Left ventricle myocardium inferior (tissue), 1 donor: ENCODE data around the gene TEAD1. TPM values are rescaled to one million over a fixed set of nuclear protein-coding genes. Genes with fewer than 3 reads are reported as not detected.

ENCODE experiments used
- DNase-seq: peaks from one replicate; pipeline ENCODE4 v3.0.0-alpha.2; 2020
- H3K27ac ChIP-seq: fragments of 200-600 bp; replicated peaks from 2 replicates; pipeline ENCODE4 v1.8.0; 2021
- H3K27me3 ChIP-seq: fragments of 200-600 bp; 2 replicates; pipeline ENCODE4 v1.8.0; 2021; ENCODE audit warnings: low read depth
- H3K36me3 ChIP-seq: fragments of 200-600 bp; 2 replicates; pipeline ENCODE4 v1.8.0; 2021
- H3K4me1 ChIP-seq: fragments of 200-600 bp; 2 replicates; pipeline ENCODE4 v1.8.0; 2021
- H3K4me3 ChIP-seq: fragments of 200-600 bp; 2 replicates; pipeline ENCODE4 v1.8.0; 2021; ENCODE audit warnings: mild to moderate bottlenecking, moderate library complexity
- H3K9me3 ChIP-seq: fragments of 200-600 bp; replicated peaks from 2 replicates; pipeline ENCODE4 v1.8.0; 2021
- CTCF ChIP-seq: fragments of 200-600 bp; IDR thresholded peaks from 2 replicates; pipeline ENCODE4 v1.8.0; 2021; ENCODE audit warnings: antibody characterized with exemption, mild to moderate bottlenecking, borderline replicate concordance
- intact Hi-C: fragments of 100-400 bp; cut with micrococcal nuclease; formaldehyde crosslinking; loops from one replicate; pipeline ENCODE4 v1.11.0; 2022
- total RNA-seq: library from RNA; stranded (reverse); fragmentation: NEBNext Ultra II Directional; extraction: Animal tissue kit (Norgen Biotek cat#: 25700); gene quantifications from one replicate; pipeline ENCODE4 v1.2.1, GENCODE V29; 2021
- donor health status: DM: no; HTN: yes; CAD: no; lungs with severe emphysema.

The TEAD1 gene
- total RNA-seq, 1 donor from 2014 or later, result 121 TPM

- no peaks in the 10 kb centered on the region for H3K36me3 ChIP-seq
- intact Hi-C loops, result loop anchor here (10.0 kb wide), 1 partner anchor 221 kb away; no protein-coding TSS in a partner anchor
- DNase-seq, result peak; percentile 52
Observed at GRCh38 chr11:12963792-12964536, 289.7 kb downstream of the TEAD1 start.

GRCh38 chr11:12964650-12965049 is 290.4 kb downstream of the TEAD1 start:
- no peak overlapping the region for H3K27ac ChIP-seq
- H3K36me3 ChIP-seq, result no peaks in the 10 kb centered on the region
- intact Hi-C loops, result loop anchor here (5.0 to 10.0 kb wide), 2 partner anchors 188 to 220 kb away; no protein-coding TSS in a partner anchor
- no peak for DNase-seq
- peaks cover 3% of the 10 kb centered on the region for H3K4me1 ChIP-seq
- no peak overlapping the region for H3K4me3 ChIP-seq
- no peaks in the 10 kb centered on the region for H3K27me3 ChIP-seq
- TF ChIP-seq CTCF, result no peak
- no peaks in the 10 kb centered on the region for H3K9me3 ChIP-seq

More at GRCh38 chr11:12963792-12964536, 289.7 kb downstream of the TEAD1 start:
- no peak overlapping the region for H3K27ac ChIP-seq
- no peak overlapping the region for H3K4me3 ChIP-seq
- H3K9me3 ChIP-seq, result no peaks in the 10 kb centered on the region
- TF ChIP-seq CTCF, result peak; percentile 92
- no peaks in the 10 kb centered on the region for H3K27me3 ChIP-seq
- peaks cover 3% of the 10 kb centered on the region for H3K4me1 ChIP-seq

GRCh38 chr11:12966002-12966401 is 291.8 kb downstream of the TEAD1 start:
- no peak for TF ChIP-seq CTCF
- intact Hi-C loops, result loop anchor here (5.0 to 10.0 kb wide), 2 partner anchors 186 to 219 kb away; no protein-coding TSS in a partner anchor

GRCh38 chr11:12968101-12968500 is 293.9 kb downstream of the TEAD1 start:
- no peak for TF ChIP-seq CTCF
- H3K4me1 ChIP-seq, result peaks cover 3% of the 10 kb centered on the region
- no peaks in the 10 kb centered on the region for H3K36me3 ChIP-seq
- intact Hi-C loops, result loop anchor here (5.0 to 10.0 kb wide), 2 partner anchors 184 to 217 kb away; no protein-coding TSS in a partner anchor
- no peaks in the 10 kb centered on the region for H3K9me3 ChIP-seq
- H3K27ac ChIP-seq, result no peak overlapping the region
- H3K4me3 ChIP-seq, result no peak overlapping the region
- H3K27me3 ChIP-seq, result no peaks in the 10 kb centered on the region
- DNase-seq, result no peak

More at GRCh38 chr11:12966002-12966401, 291.8 kb downstream of the TEAD1 start:
- no peaks in the 10 kb centered on the region for H3K36me3 ChIP-seq
- no peak for DNase-seq
- no peak overlapping the region for H3K4me3 ChIP-seq
- peaks cover 3% of the 10 kb centered on the region for H3K4me1 ChIP-seq
- no peaks in the 10 kb centered on the region for H3K9me3 ChIP-seq
- H3K27me3 ChIP-seq, result no peaks in the 10 kb centered on the region
- no peak overlapping the region for H3K27ac ChIP-seq

GRCh38 chr11:12968826-12969225 is 294.6 kb downstream of the TEAD1 start:
- H3K27me3 ChIP-seq, result no peaks in the 10 kb centered on the region
- H3K27ac ChIP-seq, result no peak overlapping the region
- no peak overlapping the region for H3K4me3 ChIP-seq
- no peaks in the 10 kb centered on the region for H3K9me3 ChIP-seq
- no peaks in the 10 kb centered on the region for H3K36me3 ChIP-seq
- intact Hi-C loops, result loop anchor here (5.0 to 10.0 kb wide), 2 partner anchors 183 to 216 kb away; no protein-coding TSS in a partner anchor
- H3K4me1 ChIP-seq, result peaks cover 3% of the 10 kb centered on the region
- no peak for DNase-seq
- no peak for TF ChIP-seq CTCF
